ENCODE results near the gene MIA3.

DNA sequence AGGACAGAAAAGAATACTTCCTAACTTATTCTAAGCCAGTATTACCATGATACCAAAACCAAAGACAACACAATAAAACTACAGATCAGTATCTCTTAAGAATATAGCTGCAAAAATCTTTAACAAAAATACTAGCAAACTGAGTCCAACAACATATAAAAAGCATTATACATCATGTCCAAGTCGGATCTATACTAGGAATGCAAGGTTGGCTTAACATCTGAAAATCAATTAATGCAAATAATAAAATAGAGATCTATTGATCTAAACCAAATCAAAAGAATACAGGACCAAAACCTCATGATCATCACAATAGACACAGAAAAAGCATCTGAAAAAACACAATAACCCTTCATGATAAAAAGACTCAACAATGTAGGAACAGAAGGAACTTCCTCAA is 47.1 kb upstream of the MIA3 start:
- TF ChIP-seq, protein P1, sequence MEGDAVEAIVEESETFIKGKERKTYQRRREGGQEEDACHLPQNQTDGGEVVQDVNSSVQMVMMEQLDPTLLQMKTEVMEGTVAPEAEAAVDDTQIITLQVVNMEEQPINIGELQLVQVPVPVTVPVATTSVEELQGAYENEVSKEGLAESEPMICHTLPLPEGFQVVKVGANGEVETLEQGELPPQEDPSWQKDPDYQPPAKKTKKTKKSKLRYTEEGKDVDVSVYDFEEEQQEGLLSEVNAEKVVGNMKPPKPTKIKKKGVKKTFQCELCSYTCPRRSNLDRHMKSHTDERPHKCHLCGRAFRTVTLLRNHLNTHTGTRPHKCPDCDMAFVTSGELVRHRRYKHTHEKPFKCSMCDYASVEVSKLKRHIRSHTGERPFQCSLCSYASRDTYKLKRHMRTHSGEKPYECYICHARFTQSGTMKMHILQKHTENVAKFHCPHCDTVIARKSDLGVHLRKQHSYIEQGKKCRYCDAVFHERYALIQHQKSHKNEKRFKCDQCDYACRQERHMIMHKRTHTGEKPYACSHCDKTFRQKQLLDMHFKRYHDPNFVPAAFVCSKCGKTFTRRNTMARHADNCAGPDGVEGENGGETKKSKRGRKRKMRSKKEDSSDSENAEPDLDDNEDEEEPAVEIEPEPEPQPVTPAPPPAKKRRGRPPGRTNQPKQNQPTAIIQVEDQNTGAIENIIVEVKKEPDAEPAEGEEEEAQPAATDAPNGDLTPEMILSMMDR (conservative IDR thresholded peaks at IDR 0.05; ENCODE audit: low read depth, low read length) = no peak
- TF ChIP-seq POLR2A (IDR thresholded peaks at IDR 0.05; ENCODE audit: low read depth, low read length) = no peak
- TF ChIP-seq SMC3 (IDR thresholded peaks at IDR 0.05; ENCODE audit: low read depth, low read length) = no peak
- TF ChIP-seq CHD1 (IDR thresholded peaks at IDR 0.05; ENCODE audit: low read depth, low read length) = no peak
